ENCODE measurements around the gene EID2B.

- no peak for TF ChIP-seq ZNF8 (CRISPR knock-in tag; IDR thresholded peaks at IDR 0.05)
- no peak for TF ChIP-seq RARB (CRISPR knock-in tag; IDR thresholded peaks at IDR 0.05)
Measured at GRCh38 chr19:39539165-39539517, 6.5 kb upstream of the EID2B start.
